Anterior cingulate cortex (tissue), 58 donors: Measurements from ENCODE around the gene FAM120AOS.
A peak's percentile ranks its signal among the peaks of the same experiment; 100 is the strongest.
"Not testable (repeated sequence)": the region's sequence is repeated elsewhere in the genome, so short reads cannot be mapped to it uniquely, and the experiment has no call there.

Experiments
- DNase-seq, 58 donors: peaks; one replicate each; lab custom pipeline; 2025; lab: John Stamatoyannopoulos, UW

The FAM120AOS gene

DNA sequence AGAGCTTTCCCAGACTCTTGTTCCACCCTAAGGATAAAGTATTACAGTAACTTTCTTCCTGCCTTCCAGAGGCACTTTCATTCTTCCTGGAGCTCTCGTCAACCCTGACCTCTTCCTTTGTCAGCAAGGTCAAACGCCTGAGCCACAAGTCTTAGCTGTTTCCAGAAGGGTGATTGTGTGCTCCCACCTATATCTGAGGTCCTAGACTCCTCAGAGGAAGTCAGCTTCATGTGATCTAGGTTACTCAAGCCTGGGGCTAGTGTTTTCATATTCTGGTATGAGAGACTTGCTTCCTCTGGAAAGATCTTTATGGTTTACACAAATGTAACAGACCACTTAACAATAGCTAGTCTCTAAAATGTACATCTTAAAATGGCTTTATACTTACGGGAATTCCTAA lies 7.3 kb downstream of the FAM120AOS start:
- no peak for DNase-seq

DNA sequence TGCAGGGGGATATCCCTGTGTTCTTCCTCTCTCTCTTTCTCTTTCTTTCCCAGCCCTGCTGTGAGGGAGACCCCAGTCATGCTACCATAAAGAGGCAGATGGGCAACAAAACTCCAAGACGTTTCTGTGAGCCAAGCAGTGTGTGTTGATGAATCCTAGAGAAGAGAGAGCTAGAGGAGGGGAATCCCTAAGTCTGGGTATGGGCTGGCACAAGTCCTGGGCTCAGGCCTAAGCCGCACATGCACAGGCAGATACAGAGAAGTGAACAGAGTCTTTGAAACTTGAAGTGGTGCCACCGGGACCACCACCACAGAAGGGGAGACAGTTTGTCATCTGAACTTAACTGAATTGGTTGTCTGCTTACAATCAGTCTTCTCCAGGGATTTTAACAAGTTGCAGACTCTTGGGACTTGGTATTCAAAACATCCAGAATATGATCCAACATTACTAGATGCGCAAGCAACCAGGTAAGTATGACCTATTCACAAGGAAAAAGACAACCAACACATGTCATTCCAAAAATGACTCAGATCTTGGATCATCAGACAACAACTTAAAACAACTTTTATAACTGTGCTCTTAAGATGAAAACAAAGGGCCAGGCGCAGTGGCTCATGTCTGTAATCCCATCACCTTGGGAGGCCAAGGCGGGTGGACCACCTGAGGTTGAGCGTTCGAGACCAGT lies 12.3 kb downstream of the FAM120AOS start:
- no peak for DNase-seq

DNA sequence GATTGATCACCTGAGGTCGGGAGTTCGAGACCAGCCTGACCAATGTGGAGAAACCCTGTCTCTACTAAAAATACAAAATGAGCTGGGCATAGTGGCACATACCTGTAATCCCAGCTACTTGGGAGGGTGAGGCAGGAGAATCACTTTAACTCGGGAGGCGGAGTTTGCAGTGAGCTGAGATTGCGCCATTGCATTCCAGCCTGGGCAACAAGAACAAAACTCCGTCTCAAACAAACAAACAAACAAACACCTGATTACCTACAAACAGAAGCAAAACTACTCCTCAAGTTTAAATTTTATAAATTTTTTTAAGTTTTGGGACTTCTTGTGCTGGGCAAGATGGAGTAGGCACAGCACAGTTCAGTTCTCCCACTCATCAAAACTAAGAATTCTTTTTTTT lies 14.1 kb downstream of the FAM120AOS start:
- not testable (repeated sequence) for DNase-seq

DNA sequence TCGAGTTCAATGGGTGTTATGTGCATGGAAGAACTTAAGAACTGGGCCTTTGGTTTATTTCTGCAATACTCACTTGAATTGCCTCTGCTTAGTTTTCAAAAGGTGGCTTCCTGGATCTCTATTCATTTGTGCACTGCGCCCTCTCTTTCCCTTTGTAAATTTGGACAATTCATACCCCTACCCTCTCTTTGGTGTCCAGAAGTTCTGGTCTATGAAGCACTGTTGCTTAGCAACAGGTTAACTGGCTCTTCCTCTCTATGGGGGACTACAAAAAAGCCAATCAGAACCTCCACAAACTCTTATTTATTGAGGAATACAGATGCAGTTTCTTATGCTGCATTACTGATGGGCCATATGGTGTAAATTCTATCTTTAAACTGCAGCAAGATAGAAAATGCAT lies 15.4 kb downstream of the FAM120AOS start:
- DNase-seq = peak in 3 of 58 donors; percentile 7 to 27 (median 17)

- no peak for DNase-seq
These were observed 16.6 kb downstream of the FAM120AOS start for GRCh38 chr9:93436655-93437407.

DNA sequence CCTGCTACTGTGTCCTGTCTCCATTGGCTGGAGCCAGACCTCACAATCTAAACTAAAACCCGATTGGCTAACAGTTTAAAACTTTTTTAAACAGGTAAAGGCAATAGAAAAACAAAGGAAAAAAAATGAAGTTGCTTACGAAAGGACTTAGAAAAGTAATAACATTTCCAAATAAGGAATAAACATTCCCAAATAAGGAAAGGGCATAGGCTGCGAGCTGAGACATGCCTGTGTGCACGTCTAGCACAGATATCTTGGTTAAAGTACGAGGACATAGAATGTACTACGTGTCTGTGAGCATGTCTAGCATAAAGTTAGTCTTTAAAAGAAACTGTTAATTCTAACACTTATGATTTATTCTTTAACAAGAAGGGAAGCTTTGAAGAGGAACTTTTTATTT lies 17.2 kb downstream of the FAM120AOS start:
- DNase-seq = no peak

DNA sequence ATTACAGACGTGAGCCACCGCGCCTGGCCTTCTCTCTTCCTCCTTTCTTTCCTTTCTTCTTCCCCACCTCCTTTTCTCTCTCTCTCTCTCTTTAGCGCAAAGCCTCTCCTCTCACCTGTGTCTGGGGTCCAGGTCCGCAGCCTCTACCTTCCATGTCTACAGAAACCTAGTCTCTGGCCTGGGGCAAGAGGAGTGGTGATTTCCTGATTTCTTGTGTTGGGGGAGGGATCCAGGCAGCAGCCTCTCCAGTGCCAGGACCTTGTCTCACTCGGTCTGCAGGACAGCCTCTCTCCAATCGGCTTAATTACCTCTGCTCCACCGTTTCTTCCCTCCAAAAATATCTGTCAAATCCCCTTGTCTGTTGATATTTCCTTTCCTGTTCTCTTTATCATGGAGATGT lies 18.0 kb downstream of the FAM120AOS start:
- no peak for DNase-seq

- no peak for DNase-seq
These were observed 19.3 kb downstream of the FAM120AOS start for GRCh38 chr9:93434056-93434455.

DNA sequence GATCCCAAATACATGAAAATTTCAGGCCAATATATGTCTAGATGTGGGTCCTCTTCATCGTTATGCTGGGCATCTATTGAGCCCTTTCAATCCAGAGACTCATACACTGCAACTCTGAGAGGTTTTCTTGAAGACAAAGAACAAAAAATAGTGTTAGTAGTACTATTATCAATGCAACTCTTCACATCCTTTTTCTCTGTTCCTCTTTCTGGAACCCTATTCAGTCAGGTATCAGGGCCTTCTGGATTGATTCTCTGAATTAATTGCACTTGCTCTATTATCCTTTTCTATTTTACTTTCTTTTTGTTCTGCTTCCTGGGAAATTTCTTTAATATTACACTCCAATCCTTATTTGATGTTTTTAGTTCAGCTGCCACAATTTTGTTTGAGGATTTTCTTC lies 20.4 kb downstream of the FAM120AOS start:
- DNase-seq = no peak

DNA sequence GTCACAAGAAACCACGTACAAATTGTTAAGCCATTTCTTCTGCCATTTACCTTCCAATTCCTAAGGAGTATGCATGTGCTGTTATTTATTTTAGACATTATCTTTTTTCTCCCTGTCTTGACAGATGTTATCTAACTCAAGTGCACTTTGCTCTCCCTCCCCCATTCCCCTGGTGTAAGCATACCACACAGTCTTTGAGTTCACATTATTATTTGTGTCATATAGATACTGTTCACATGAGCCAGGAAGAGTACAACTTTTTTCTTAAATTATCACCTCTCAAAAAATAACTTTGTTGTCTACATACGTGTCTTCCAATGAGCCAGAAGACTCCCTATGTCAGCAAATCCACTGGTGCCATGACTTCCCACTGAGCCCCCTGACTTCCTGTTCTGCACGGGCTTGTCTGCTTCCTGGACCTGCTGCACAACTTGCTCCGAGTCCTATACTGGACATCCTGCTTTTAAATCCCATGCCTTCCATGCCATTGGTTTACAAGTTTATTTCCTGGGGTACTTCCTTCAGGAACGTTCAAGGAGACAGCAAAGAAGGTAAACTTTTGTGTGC lies 21.8 kb downstream of the FAM120AOS start:
- DNase-seq = no peak

GRCh38 chr9:93427655-93428379 lies 25.6 kb downstream of the FAM120AOS start:
- no peak for DNase-seq

GRCh38 chr9:93422977-93423616 lies 30.3 kb downstream of the FAM120AOS start:
- DNase-seq = no peak

GRCh38 chr9:93419023-93419422 lies 34.4 kb downstream of the FAM120AOS start:
- DNase-seq = no peak

DNA sequence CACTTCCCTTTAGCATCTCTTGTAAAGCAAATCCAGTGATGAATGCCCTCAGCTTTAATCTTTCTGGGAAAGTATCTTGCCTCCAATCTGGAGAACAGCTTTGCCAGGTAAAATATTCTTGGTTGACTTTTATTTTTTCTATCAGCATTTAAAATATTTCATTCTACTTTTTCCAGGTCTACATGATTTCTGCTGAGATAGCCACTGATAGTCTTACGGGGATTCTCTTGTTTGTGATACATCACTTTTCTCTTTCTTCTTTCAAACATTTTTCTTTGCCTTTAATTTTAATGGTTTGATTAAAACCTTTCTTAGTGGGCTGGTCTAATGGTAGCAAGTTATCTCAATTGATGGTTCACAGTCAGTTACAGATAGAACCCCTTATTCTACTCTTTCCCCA lies 35.8 kb downstream of the FAM120AOS start:
- DNase-seq = no peak

- DNase-seq = no peak
These were observed 36.7 kb downstream of the FAM120AOS start for GRCh38 chr9:93416530-93417235.

DNA sequence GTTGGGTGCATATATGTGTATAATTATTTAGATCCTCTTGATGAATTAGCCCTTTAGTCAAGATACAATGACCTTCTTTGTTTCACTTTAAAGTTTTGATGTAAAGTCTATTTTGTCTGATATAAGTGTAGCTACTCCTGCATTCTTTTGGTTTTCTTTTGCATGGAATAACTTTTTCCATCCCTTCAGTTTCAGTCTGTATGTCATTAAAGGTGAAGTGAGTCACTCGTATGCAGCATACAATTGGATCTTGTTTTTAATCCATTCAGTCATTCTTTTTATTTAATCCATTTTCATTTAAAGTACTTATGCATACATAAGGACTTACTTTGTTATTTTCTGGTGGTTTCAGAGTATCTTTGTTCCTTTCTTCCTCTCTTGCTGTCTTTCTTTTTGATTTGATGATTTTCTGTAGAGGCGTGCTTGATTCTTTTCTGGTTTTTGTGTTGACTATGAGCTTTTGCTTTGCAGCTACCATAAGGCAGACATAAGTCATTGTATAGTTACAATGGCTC lies 38.1 kb downstream of the FAM120AOS start:
- no peak for DNase-seq

- DNase-seq = no peak
These were observed 39.9 kb downstream of the FAM120AOS start for GRCh38 chr9:93413530-93413929.

DNA sequence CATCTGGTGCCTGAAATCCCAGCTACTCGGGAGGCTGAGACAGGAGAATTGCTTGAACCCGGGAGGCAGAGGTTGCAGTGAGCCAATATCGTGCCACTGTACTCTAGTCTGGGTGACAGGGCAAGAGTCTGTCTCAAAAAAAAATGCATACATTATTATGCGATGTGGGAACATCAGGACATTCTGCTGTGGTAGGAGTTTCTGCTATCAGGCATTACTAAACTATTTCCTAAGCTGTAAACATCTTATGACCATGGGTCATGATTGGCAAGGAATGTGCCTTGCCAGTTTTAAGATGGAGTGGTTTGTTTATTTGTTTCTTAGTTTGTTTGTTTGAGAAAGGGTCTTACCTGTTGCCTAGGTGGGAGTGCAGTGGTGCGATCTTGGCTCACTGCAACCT lies 47.0 kb downstream of the FAM120AOS start:
- no peak for DNase-seq

DNA sequence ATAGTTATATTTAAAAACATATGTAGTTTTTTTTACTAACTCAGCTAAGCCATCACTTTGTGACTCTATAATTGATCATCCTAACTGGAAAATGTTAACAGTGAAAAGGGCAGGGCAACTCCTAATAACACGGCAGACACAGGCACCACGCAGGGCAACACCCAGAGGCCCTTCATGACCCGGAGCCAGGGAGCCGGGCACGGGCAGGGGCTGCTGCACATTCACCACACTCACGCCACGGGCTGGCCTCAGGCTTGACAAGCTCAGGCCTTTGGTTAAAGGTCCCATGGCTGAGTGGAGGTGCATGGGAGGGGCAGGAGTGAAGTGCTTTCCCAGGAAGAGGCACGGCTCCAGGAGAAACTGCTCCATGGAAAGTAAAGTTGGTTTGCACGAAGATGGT lies 54.9 kb downstream of the FAM120AOS start:
- no peak for DNase-seq
